ENCODE data around the gene BARHL1. TPM values are rescaled to one million over a fixed set of nuclear protein-coding genes. Genes with fewer than 3 reads are reported as not detected.

BARHL1 gene
- total RNA-seq, 1 donor from 2014 or later = not detected

GRCh38 chr9:132614324-132614723, 31.9 kb downstream of the BARHL1 start:
- peaks cover 5% of the 10 kb centered on the region for H3K4me1 Mint-ChIP-seq (ENCODE audit: low read depth)
- no peaks in the 10 kb centered on the region for H3K27me3 Mint-ChIP-seq (ENCODE audit: low read depth)
- no peak overlapping the region for H3K4me3 Mint-ChIP-seq (ENCODE audit: low read depth)
- H3K9me3 Mint-ChIP-seq = no peaks in the 10 kb centered on the region
- intact Hi-C loops (cut with micrococcal nuclease) = no loop called here
- H3K27ac Mint-ChIP-seq = no peak overlapping the region
- H3K36me3 Mint-ChIP-seq (ENCODE audit: low read depth) = peaks cover 61% of the 10 kb centered on the region
- DNase-seq (ENCODE audit: low spot score) = no peak

- no peaks in the 10 kb centered on the region for H3K4me1 Mint-ChIP-seq (ENCODE audit: low read depth)
- H3K27me3 Mint-ChIP-seq (ENCODE audit: low read depth) = no peaks in the 10 kb centered on the region
- H3K4me3 Mint-ChIP-seq (ENCODE audit: low read depth) = no peak overlapping the region
- H3K27ac Mint-ChIP-seq = no peak overlapping the region
- intact Hi-C loops (cut with micrococcal nuclease) = no loop called here
- H3K9me3 Mint-ChIP-seq = no peaks in the 10 kb centered on the region
- no peak for DNase-seq (ENCODE audit: low spot score)
- peaks cover 48% of the 10 kb centered on the region for H3K36me3 Mint-ChIP-seq (ENCODE audit: low read depth)
Observed at GRCh38 chr9:132615774-132616173, 33.4 kb downstream of the BARHL1 start.

GRCh38 chr9:132616725-132617124, 34.3 kb downstream of the BARHL1 start:
- Mint-ChIP-seq H3K9me3 (no peaks in the 10 kb centered on the region), H3K4me1 (ENCODE audit: low read depth) (no peaks in the 10 kb centered on the region), H3K27me3 (ENCODE audit: low read depth) (no peaks in the 10 kb centered on the region), H3K4me3 (ENCODE audit: low read depth) (no peak overlapping the region), H3K36me3 (ENCODE audit: low read depth) (peaks cover 40% of the 10 kb centered on the region), H3K27ac (no peak overlapping the region)
- DNase-seq (ENCODE audit: low spot score) = no peak
- intact Hi-C loops (cut with micrococcal nuclease) = no loop called here

GRCh38 chr9:132622159-132622558, 39.8 kb downstream of the BARHL1 start:
- intact Hi-C loops (cut with micrococcal nuclease) = no loop called here
- H3K4me1 Mint-ChIP-seq (ENCODE audit: low read depth) = no peaks in the 10 kb centered on the region

GRCh38 chr9:132626285-132626684, 43.9 kb downstream of the BARHL1 start:
- no peak for DNase-seq (ENCODE audit: low spot score)
- Mint-ChIP-seq H3K36me3 (ENCODE audit: low read depth) (peaks cover 53% of the 10 kb centered on the region), H3K27ac (no peak overlapping the region), H3K4me3 (ENCODE audit: low read depth) (no peak overlapping the region), H3K9me3 (no peaks in the 10 kb centered on the region), H3K4me1 (ENCODE audit: low read depth) (peaks cover 5% of the 10 kb centered on the region), H3K27me3 (ENCODE audit: low read depth) (no peaks in the 10 kb centered on the region)
- intact Hi-C loops (cut with micrococcal nuclease) = no loop called here

More at GRCh38 chr9:132622159-132622558, 39.8 kb downstream of the BARHL1 start:
- no peaks in the 10 kb centered on the region for H3K9me3 Mint-ChIP-seq
- peaks cover 46% of the 10 kb centered on the region for H3K36me3 Mint-ChIP-seq (ENCODE audit: low read depth)
- DNase-seq (ENCODE audit: low spot score) = no peak
- no peak overlapping the region for H3K4me3 Mint-ChIP-seq (ENCODE audit: low read depth)
- no peak overlapping the region for H3K27ac Mint-ChIP-seq
- H3K27me3 Mint-ChIP-seq (ENCODE audit: low read depth) = no peaks in the 10 kb centered on the region

- Mint-ChIP-seq H3K27me3 (ENCODE audit: low read depth) (no peaks in the 10 kb centered on the region), H3K4me1 (ENCODE audit: low read depth) (peaks cover 5% of the 10 kb centered on the region), H3K9me3 (no peaks in the 10 kb centered on the region), H3K27ac (no peak overlapping the region), H3K4me3 (ENCODE audit: low read depth) (no peak overlapping the region), H3K36me3 (ENCODE audit: low read depth) (peaks cover 60% of the 10 kb centered on the region)
- intact Hi-C loops (cut with micrococcal nuclease) = no loop called here
- no peak for DNase-seq (ENCODE audit: low spot score)
Observed at GRCh38 chr9:132627106-132627505, 44.7 kb downstream of the BARHL1 start.

DNA sequence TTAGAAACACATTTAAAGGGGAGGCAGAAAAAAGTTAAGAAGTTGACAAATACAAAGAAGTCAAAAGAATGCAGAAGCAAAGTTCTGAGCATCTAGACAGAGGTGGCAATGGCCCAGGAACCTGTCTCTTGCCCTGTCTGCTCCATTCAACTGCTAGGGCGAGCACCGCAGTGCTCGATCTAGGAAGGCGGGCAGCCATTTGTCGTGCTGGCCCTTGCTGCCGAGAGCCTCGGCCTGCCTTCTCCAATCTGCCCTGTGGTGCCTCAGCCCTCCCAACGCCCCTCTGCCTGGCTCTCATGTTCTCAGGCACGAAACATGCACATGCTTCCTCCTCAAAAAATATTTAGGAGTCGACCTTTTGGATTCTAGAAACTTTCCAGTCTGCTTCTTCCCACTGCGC, 45.2 kb downstream of the BARHL1 start:
- H3K36me3 Mint-ChIP-seq (ENCODE audit: low read depth) = peaks cover 60% of the 10 kb centered on the region

DNA sequence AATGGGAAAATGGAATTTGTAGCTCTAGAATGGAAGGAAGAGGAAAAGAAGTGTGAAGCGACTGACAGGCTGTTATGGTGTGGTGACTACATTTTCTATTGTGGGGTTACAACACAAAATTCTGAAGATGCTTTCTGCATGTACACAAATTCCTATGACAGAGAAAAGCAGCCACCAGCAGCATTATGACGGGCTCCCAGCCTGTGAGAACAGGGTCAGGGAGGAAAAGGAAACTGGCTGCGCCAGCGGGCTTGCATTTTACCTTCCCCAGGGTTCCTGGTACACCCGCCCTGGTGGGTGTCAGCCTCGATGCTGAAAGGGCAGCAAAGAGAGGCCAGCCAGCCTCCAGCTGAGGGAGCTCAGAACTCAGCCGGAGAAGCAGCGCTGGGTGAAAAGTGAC, 46.3 kb downstream of the BARHL1 start:
- intact Hi-C loops (cut with micrococcal nuclease) = no loop called here
- Mint-ChIP-seq H3K4me1 (ENCODE audit: low read depth) (peaks cover 6% of the 10 kb centered on the region), H3K27ac (no peak overlapping the region), H3K9me3 (no peaks in the 10 kb centered on the region), H3K27me3 (ENCODE audit: low read depth) (no peaks in the 10 kb centered on the region), H3K36me3 (ENCODE audit: low read depth) (peaks cover 69% of the 10 kb centered on the region), H3K4me3 (ENCODE audit: low read depth) (no peak overlapping the region)
- DNase-seq (ENCODE audit: low spot score) = no peak

More for the DNA sequence above, 45.2 kb downstream of the BARHL1 start:
- no peaks in the 10 kb centered on the region for H3K9me3 Mint-ChIP-seq
- H3K4me3 Mint-ChIP-seq (ENCODE audit: low read depth) = no peak overlapping the region
- no peak for DNase-seq (ENCODE audit: low spot score)
- H3K4me1 Mint-ChIP-seq (ENCODE audit: low read depth) = peaks cover 5% of the 10 kb centered on the region
- no peak overlapping the region for H3K27ac Mint-ChIP-seq
- intact Hi-C loops (cut with micrococcal nuclease) = no loop called here
- no peaks in the 10 kb centered on the region for H3K27me3 Mint-ChIP-seq (ENCODE audit: low read depth)

- DNase-seq (ENCODE audit: low spot score) = no peak
- Mint-ChIP-seq H3K9me3 (no peaks in the 10 kb centered on the region), H3K4me1 (ENCODE audit: low read depth) (peaks cover 6% of the 10 kb centered on the region), H3K4me3 (ENCODE audit: low read depth) (no peak overlapping the region), H3K36me3 (ENCODE audit: low read depth) (peaks cover 63% of the 10 kb centered on the region), H3K27me3 (ENCODE audit: low read depth) (no peaks in the 10 kb centered on the region), H3K27ac (no peak overlapping the region)
- intact Hi-C loops (cut with micrococcal nuclease) = no loop called here
Observed at GRCh38 chr9:132630116-132630515, 47.7 kb downstream of the BARHL1 start.

- no peak overlapping the region for H3K4me3 Mint-ChIP-seq (ENCODE audit: low read depth)
- H3K36me3 Mint-ChIP-seq (ENCODE audit: low read depth) = peaks cover 56% of the 10 kb centered on the region
- no peaks in the 10 kb centered on the region for H3K9me3 Mint-ChIP-seq
- DNase-seq (ENCODE audit: low spot score) = no peak
- H3K27me3 Mint-ChIP-seq (ENCODE audit: low read depth) = no peaks in the 10 kb centered on the region
- H3K4me1 Mint-ChIP-seq (ENCODE audit: low read depth) = peaks cover 6% of the 10 kb centered on the region
- no peak overlapping the region for H3K27ac Mint-ChIP-seq
- intact Hi-C loops (cut with micrococcal nuclease) = no loop called here
Observed at GRCh38 chr9:132630811-132631210, 48.4 kb downstream of the BARHL1 start.

- H3K27me3 Mint-ChIP-seq (ENCODE audit: low read depth) = no peaks in the 10 kb centered on the region
- no peak for DNase-seq (ENCODE audit: low spot score)
- H3K9me3 Mint-ChIP-seq = no peaks in the 10 kb centered on the region
- no peak overlapping the region for H3K27ac Mint-ChIP-seq
- H3K4me3 Mint-ChIP-seq (ENCODE audit: low read depth) = no peak overlapping the region
- intact Hi-C loops (cut with micrococcal nuclease) = no loop called here
- H3K36me3 Mint-ChIP-seq (ENCODE audit: low read depth) = peaks cover 55% of the 10 kb centered on the region
- peaks cover 6% of the 10 kb centered on the region for H3K4me1 Mint-ChIP-seq (ENCODE audit: low read depth)
Observed at GRCh38 chr9:132631280-132631679, 48.9 kb downstream of the BARHL1 start.

DNA sequence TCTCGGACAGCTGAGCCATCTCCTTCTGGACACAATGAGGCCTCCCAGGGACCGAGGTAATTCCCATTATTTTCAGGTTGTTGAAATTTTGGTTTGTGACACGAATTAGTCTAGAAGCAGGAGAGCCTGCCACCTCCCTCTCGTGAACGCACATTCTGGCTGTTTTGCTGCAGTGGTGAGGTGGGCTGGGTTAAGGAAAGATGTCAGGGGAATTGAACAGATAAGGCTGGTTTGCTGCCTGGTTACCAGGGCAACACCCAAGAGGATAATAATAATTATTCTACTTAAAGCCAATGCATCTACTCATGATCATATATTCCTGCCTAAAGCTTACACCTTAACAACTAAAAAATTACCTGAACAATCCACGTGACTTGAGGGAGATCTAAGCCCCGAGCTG, 49.3 kb downstream of the BARHL1 start:
- no peaks in the 10 kb centered on the region for H3K9me3 Mint-ChIP-seq
- no peaks in the 10 kb centered on the region for H3K27me3 Mint-ChIP-seq (ENCODE audit: low read depth)
- H3K4me3 Mint-ChIP-seq (ENCODE audit: low read depth) = no peak overlapping the region
- peaks cover 6% of the 10 kb centered on the region for H3K4me1 Mint-ChIP-seq (ENCODE audit: low read depth)
- intact Hi-C loops (cut with micrococcal nuclease) = no loop called here
- H3K36me3 Mint-ChIP-seq (ENCODE audit: low read depth) = peaks cover 51% of the 10 kb centered on the region
- no peak for DNase-seq (ENCODE audit: low spot score)
- no peak overlapping the region for H3K27ac Mint-ChIP-seq

- no peak for DNase-seq (ENCODE audit: low spot score)
- H3K4me3 Mint-ChIP-seq (ENCODE audit: low read depth) = no peak overlapping the region
- H3K27me3 Mint-ChIP-seq (ENCODE audit: low read depth) = no peaks in the 10 kb centered on the region
- H3K4me1 Mint-ChIP-seq (ENCODE audit: low read depth) = peaks cover 6% of the 10 kb centered on the region
- H3K27ac Mint-ChIP-seq = no peak overlapping the region
- no peaks in the 10 kb centered on the region for H3K9me3 Mint-ChIP-seq
- intact Hi-C loops (cut with micrococcal nuclease) = no loop called here
- H3K36me3 Mint-ChIP-seq (ENCODE audit: low read depth) = peaks cover 49% of the 10 kb centered on the region
Observed at GRCh38 chr9:132632413-132633129, 50.2 kb downstream of the BARHL1 start.

DNA sequence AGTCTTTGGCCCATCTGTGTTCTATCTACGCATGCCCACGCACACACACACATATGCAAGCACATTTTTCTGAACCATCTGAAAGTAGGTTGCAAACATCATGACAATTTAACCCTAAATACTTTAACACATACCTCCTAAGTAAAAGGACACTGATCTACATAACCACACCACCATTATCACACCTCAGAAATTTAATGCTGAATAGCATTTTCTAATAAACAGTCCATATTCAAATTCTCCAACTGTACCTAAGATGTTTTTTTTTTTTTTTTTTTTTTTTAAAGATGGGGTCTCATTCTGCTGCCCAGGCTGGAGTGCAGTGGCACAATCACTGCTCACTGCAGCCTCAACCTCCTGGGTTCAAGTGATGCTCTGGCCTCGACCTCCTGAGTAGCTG, 51.9 kb downstream of the BARHL1 start:
- Mint-ChIP-seq H3K9me3 (no peaks in the 10 kb centered on the region), H3K36me3 (ENCODE audit: low read depth) (peaks cover 48% of the 10 kb centered on the region), H3K4me3 (ENCODE audit: low read depth) (no peak overlapping the region), H3K27me3 (ENCODE audit: low read depth) (no peaks in the 10 kb centered on the region), H3K4me1 (ENCODE audit: low read depth) (peaks cover 2% of the 10 kb centered on the region), H3K27ac (no peak overlapping the region)
- DNase-seq (ENCODE audit: low spot score) = no peak
- intact Hi-C loops (cut with micrococcal nuclease) = no loop called here

Measured in activated T-helper 2 cell treated with anti-CD3 and anti-CD28 coated beads, Interferon-gamma antibody, Interleukin-2, Interleukin-4, amounts not matched to agents 10 μg/mL and 5 μg/mL and 100 μg/mL, durations not matched to agents 14 hours and 24 hours and 36 hours (primary cell).